WERI-Rb-1 (cell line): Measurements from ENCODE around the gene NDUFAF8.

Experiments
- DNase-seq: peaks from one replicate; pipeline ENCODE4 v3.0.0-alpha.2; 2020
- H3K27ac ChIP-seq: fragments of 250-450 bp; sonication (Bioruptor Pico); 2 replicates; pipeline ENCODE4 v1.5.1; 2020; ENCODE audit warnings: mild to moderate bottlenecking, moderate library complexity
- H3K27me3 ChIP-seq: fragments of 250-450 bp; sonication (Bioruptor Pico); 2 replicates; pipeline ENCODE4 v1.5.1; 2021; ENCODE audit warnings: mild to moderate bottlenecking, low read depth, moderate library complexity; ENCODE audit not compliant: insufficient read depth, severe bottlenecking
- H3K36me3 ChIP-seq: fragments of 250-450 bp; sonication (Bioruptor Pico); 2 replicates; pipeline ENCODE4 v1.5.1; 2020; ENCODE audit warnings: mild to moderate bottlenecking, moderate library complexity
- H3K4me3 ChIP-seq: 2 replicates; pipeline ENCODE4 v1.5.1; 2011; ENCODE audit warnings: low read depth, mild to moderate bottlenecking, control low read depth, low read length
- H3K9me3 ChIP-seq: fragments of 250-450 bp; sonication (Bioruptor Pico); 2 replicates; pipeline ENCODE4 v1.5.1; 2021; ENCODE audit warnings: mild to moderate bottlenecking, moderate library complexity; ENCODE audit not compliant: severe bottlenecking
- TF ChIP-seq, protein P1 (sequence below): IDR thresholded peaks from 2 replicates; pipeline ENCODE4 v1.5.1; 2011; ENCODE audit warnings: low read depth, mild to moderate bottlenecking, control low read depth, inconsistent platforms, low read length

The NDUFAF8 gene

DNA sequence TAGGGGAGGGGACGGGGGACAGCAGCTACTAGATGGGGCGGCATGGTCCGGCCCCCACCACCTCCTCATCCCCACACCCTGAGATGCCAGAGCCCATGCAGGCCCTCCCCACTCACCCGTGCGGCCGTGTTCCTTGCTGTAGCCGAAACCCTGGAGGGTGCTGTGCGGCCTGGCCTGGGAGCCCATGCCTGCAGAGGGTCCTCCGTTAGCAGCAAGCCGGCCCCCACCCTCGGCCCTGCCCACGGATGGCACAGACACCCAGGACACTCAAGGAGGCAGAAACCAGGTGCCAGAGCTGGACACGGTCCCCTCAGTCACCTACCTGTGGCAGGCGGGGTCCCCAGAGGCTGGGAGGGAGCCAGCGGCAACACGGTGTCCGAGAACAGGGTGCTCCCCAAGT lies 5.8 kb upstream of the NDUFAF8 start:
- no peak for DNase-seq
- Histone ChIP-seq H3K27ac (no peak overlapping the region), H3K4me3 (no peak overlapping the region), H3K9me3 (no peaks in the 10 kb centered on the region), H3K27me3 (no peaks in the 10 kb centered on the region), H3K36me3 (peaks cover 40% of the 10 kb centered on the region)
- TF ChIP-seq, protein P1, sequence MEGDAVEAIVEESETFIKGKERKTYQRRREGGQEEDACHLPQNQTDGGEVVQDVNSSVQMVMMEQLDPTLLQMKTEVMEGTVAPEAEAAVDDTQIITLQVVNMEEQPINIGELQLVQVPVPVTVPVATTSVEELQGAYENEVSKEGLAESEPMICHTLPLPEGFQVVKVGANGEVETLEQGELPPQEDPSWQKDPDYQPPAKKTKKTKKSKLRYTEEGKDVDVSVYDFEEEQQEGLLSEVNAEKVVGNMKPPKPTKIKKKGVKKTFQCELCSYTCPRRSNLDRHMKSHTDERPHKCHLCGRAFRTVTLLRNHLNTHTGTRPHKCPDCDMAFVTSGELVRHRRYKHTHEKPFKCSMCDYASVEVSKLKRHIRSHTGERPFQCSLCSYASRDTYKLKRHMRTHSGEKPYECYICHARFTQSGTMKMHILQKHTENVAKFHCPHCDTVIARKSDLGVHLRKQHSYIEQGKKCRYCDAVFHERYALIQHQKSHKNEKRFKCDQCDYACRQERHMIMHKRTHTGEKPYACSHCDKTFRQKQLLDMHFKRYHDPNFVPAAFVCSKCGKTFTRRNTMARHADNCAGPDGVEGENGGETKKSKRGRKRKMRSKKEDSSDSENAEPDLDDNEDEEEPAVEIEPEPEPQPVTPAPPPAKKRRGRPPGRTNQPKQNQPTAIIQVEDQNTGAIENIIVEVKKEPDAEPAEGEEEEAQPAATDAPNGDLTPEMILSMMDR: no peak

DNA sequence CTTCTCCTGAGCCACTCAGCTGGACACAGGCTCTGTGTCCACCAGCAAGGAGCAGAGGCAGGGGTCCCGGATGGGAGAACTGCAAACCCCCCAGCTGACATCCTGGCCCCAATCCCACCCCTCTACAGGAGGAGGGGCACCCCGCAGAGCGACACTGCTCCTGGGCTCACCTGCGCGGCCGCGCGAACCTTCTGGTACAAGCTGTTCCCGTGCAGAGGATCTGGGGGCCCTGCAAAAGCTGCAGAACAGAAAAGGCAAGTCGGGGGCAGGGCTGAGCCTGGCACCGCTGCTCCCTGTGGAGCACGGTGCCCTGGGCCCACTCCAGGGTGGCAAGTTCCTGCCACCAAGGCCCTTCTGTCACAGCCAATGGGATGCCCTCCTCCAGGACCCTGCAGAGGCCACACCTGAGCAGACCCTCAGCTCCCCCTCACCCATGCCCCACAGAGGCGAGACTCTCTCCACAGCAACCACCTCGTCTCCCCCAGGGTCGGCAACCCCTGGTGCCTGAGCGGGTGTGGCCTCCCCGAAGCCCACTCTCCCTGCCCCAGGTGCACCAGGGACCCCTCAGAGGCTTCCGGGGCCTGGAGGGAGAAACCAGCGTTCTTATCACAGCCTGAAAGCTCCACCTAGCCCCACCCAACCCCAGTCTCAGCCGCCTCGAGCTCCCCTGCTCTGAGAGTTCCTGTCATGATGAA lies 5.2 kb upstream of the NDUFAF8 start:
- TF ChIP-seq, protein P1: no peak
- Histone ChIP-seq H3K36me3 (peaks cover 36% of the 10 kb centered on the region), H3K27ac (no peak overlapping the region)

DNA sequence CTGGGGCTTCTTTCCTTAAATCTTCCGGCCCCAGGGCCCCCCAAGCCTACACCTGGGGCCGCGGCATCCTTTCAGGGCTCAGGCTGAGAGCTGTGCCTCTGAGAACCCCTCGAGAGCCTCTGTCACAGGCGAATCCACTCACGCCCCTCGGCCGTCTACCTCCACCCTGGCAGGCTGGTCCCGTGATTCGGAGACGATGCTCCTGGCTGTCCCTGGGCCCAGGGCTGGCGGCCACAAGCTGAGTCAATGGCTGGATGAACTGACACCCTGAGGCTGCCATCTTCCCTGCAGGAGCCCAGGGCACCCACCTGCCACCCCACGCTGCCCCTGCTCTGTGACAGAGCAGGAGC lies 4.6 kb upstream of the NDUFAF8 start:
- DNase-seq: no peak
- Histone ChIP-seq H3K36me3 (peaks cover 40% of the 10 kb centered on the region), H3K27me3 (no peaks in the 10 kb centered on the region), H3K27ac (no peak overlapping the region), H3K4me3 (no peak overlapping the region), H3K9me3 (no peaks in the 10 kb centered on the region)
- TF ChIP-seq, protein P1: no peak

More for the DNA sequence above, 5.2 kb upstream of the NDUFAF8 start:
- no peak for DNase-seq
- Histone ChIP-seq H3K9me3 (no peaks in the 10 kb centered on the region), H3K4me3 (no peak overlapping the region), H3K27me3 (no peaks in the 10 kb centered on the region)

DNA sequence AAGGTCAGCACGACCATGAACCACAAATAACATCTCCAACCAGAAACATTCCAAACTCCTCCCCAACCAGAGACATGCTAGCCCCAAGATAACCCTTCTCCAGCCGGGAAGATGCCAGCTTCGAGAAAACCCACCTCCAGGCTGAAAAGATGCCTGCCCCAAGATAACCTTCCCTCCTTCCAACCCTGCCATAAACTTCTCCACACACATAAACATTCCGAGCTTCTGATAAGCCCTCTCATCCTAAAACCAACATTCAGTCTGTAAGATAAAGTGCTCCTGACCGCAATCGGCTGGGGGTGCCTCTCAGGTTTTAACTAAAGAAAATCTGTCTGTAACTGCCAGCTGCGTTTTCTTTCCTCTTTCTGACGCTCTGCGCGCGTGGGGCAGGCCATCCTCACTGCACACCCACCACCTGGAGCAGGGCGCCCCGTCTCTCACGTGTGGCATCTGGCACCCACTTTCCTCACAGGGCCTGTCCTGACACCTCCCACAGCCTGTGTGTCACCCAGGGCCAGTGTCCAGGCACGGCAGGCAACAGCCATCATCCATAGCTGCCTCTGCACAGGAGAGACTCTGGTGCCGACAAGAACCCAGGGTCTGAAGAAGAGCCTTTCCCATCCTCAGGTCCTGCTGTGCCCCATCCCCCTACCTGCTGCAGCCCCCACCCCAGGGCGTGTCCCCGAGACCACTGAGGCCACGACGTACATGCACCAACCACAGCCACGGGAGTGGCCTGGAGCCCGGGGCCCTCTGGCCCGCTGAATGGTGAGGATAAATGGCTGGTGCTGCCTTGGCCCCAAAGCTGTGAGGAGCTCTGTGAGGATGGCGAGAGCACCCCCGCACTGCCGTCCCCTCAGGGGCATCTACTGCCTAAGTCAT lies 3.9 kb upstream of the NDUFAF8 start:
- Histone ChIP-seq H3K9me3 (no peaks in the 10 kb centered on the region), H3K27ac (no peak overlapping the region), H3K4me3 (no peak overlapping the region), H3K27me3 (no peaks in the 10 kb centered on the region), H3K36me3 (peaks cover 35% of the 10 kb centered on the region)
- TF ChIP-seq, protein P1: no peak
- DNase-seq: no peak

DNA sequence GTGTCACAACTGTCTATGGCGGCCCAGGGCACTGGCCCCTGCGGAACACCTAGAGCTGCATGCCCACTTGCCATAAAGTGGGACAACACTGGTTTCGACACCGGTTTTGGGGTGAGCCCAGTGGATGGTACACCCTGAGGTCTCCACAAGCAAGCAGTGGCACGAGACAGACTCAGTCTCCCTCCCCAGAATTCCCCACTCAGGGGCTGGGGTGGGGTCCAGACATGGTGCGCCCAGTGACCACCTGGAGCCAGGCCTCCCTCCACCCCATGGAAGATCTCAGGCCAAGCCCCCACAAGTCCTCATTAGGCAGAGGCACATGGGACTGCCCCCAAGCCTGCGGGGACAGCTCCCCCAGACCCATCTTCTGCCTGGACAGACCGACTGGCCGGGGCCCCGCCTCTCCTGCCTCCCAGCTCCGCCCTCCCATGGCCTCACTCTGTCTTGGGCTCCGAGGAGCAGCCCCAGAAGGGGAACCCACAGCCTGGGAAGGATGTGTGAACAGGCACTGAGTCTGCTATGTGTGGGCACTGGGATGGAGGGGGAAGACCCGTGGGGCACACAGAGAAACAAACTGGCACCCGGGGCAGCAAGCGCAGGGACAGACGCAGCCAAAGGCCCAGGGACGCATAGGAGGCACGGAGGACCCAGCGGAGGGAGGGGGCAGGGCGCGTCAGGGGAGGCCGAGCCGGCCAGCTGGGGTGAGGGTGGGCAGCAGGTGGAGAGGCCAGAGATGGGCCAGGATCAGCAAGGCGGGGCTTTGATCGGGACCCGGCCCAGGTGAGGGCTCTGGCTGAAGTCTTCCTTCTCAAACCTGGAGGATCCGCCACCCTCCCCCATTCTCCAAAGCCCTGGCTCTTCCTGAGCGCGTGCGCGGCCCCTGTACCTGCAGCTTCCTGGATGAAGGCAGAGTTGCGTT lies 3.0 kb upstream of the NDUFAF8 start:
- no peaks in the 10 kb centered on the region for H3K27me3 ChIP-seq
- H3K9me3 ChIP-seq: no peaks in the 10 kb centered on the region
- TF ChIP-seq, protein P1: no peak
- DNase-seq: no peak
- H3K36me3 ChIP-seq: peaks cover 36% of the 10 kb centered on the region
- no peak overlapping the region for H3K27ac ChIP-seq
- no peak overlapping the region for H3K4me3 ChIP-seq
